Karpas-422 (cell line): ENCODE results near the gene CRY1. TPM values are rescaled to one million over a fixed set of nuclear protein-coding genes. Genes with fewer than 3 reads are reported as not detected.

Experiments
- DNase-seq: peaks from one replicate; pipeline ENCODE4 v3.0.0-alpha.2; 2015
- H2AFZ ChIP-seq: fragments of 200-600 bp; sonication (generic); 2 replicates; pipeline ENCODE4 v1.6.1; 2014; ENCODE audit warnings: antibody characterized with exemption, low read length, mixed read lengths
- H3K27ac ChIP-seq: fragments of 200-600 bp; sonication (generic); 2 replicates; pipeline ENCODE4 v1.5.1; 2014; ENCODE audit warnings: mild to moderate bottlenecking, low read length, moderate library complexity
- H3K27me3 ChIP-seq: fragments of 200-600 bp; sonication (generic); 2 replicates; pipeline ENCODE4 v1.6.1; 2014; ENCODE audit warnings: low read length, mixed read lengths
- H3K36me3 ChIP-seq: fragments of 200-600 bp; sonication (generic); 2 replicates; pipeline ENCODE4 v1.6.1; 2014; ENCODE audit warnings: low read length, mixed read lengths; ENCODE audit not compliant: insufficient read depth
- H3K4me1 ChIP-seq: fragments of 200-600 bp; sonication (generic); 2 replicates; pipeline ENCODE4 v1.6.1; 2014; ENCODE audit warnings: mild to moderate bottlenecking, low read length, mixed read lengths
- H3K4me2 ChIP-seq: fragments of 200-600 bp; sonication (generic); 2 replicates; pipeline ENCODE4 v1.6.1; 2014; ENCODE audit warnings: low read length, low read depth, mild to moderate bottlenecking; ENCODE audit not compliant: poor library complexity, severe bottlenecking
- H3K4me3 ChIP-seq: fragments of 200-600 bp; sonication (generic); 2 replicates; pipeline ENCODE4 v1.5.1; 2014; ENCODE audit warnings: mild to moderate bottlenecking, antibody characterized with exemption, low read length, mixed read lengths
- H3K79me2 ChIP-seq: fragments of 200-600 bp; sonication (generic); 2 replicates; pipeline ENCODE4 v1.6.1; 2014; ENCODE audit warnings: mild to moderate bottlenecking, low read length, mixed read lengths
- H3K9ac ChIP-seq: fragments of 200-600 bp; sonication (generic); 2 replicates; pipeline ENCODE4 v1.6.0; 2014; ENCODE audit warnings: low read length
- H3K9me2 ChIP-seq: fragments of 200-600 bp; sonication (generic), shearing (Covaris generic); replicated peaks from 2 replicates; pipeline ENCODE4 v1.6.0; 2014; ENCODE audit warnings: mild to moderate bottlenecking, low read length, moderate library complexity; ENCODE audit not compliant: insufficient read depth
- H3K9me3 ChIP-seq: fragments of 300-700, 200-600 bp; sonication (generic); 2 replicates; pipeline ENCODE4 v1.6.1; 2014; ENCODE audit warnings: low read length, mixed read lengths
- H4K20me1 ChIP-seq: fragments of 200-600 bp; sonication (generic); 2 replicates; pipeline ENCODE4 v1.6.1; 2014; ENCODE audit warnings: mild to moderate bottlenecking, antibody characterized with exemption, low read length, low read depth; ENCODE audit not compliant: insufficient read depth
- total RNA-seq: library from RNA; depleted of rRNA; stranded (reverse); fragments of >200 nt; shearing (Covaris generic); gene quantifications from 2 replicates; pipeline ENCODE4 v1.2.3, GENCODE V29; 2014; ENCODE audit warnings: low replicate concordance; rRNA removed

Gene CRY1
- not detected in 2 replicates for total RNA-seq

DNA sequence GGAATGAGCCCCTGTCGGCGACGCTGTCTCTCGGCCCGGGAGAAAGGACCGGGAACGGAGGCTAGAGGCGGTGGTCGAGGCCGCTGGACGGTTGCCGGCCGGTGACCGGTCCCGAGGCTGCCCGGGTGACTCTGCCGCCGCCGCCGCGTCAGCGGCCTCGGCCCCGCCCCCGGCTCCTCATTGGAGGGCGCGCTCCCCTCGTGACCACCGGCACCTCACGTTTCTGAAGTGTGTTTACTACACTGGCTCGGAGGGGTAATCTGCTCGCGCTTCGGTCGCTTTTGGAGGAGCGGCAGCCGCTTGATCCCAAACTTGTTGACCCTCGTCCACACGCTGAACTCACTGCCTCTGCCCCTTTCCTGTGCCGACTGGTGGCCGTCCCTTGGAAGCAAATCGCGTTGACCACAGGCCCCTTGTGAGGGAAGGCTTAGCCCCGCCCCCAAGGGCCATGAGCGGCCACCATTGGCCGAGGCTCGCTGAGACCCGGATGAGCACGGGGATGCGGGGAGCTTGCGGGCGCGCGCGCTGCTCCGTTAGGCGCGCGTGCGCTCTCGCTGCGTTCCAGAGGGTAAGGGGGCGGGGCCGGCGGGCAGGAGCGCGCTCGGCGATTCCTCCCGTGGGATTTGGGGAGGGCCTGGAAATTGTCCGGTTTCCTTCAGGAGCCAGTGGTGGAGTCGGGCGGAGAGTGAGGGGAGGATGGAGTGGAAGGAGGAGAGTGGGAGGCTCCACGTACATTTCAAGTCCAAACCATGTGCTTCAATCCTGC is at the start of gene CRY1:
Gene CRY1, minus strand, starts transcription at position 133 of the 766 bp plus-strand sequence. CDS start 588 bp downstream, outside the sequence.
- Histone ChIP-seq H3K36me3 (no peaks in the 10 kb centered on the region), H2AFZ (no peak within 1 kb of the TSS), H3K4me1 (no peaks in the 10 kb centered on the region), H3K9me3 (0 out of 2 replicates have a peak, but pooled peaks cover 3% of the 10 kb centered on the region), H3K27me3 (no peaks in the 10 kb centered on the region; the same call in 1 of the 2 replicates), H3K27ac (no peak within 1 kb of the TSS), H3K79me2 (no peaks in the 10 kb centered on the region), H3K9ac (no peak within 1 kb of the TSS), H3K4me2 (no peak within 1 kb of the TSS), H3K9me2 (no peaks in the 10 kb centered on the region; the same call in 1 of the 2 replicates), H3K4me3 (no peak within 1 kb of the TSS), H4K20me1 (no peaks in the 10 kb centered on the region)
- no peak for DNase-seq

DNA sequence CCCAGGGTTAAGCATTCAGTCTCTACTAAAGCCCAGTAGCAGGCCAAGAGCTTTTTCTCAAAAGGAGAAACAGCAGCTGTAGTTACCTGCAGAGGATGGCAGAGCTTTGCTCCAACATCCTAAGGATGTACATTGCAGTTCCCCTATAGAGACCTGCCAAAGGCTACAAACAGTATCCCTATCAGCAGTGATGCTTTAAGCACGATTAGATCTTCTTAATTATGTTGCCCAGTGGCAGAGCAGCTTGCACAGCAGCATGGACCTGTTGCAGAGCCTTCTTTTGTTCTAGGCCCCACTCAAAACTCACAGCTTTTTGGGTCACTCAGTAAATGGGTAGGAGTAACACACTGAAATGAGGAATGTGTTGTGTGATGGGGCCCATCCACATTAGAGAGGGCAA is 46.4 kb upstream of the CRY1 start:
- H3K4me2 ChIP-seq, result no peak overlapping the region
- no peaks in the 10 kb centered on the region for H3K36me3 ChIP-seq
- H3K4me3 ChIP-seq, result no peak overlapping the region
- no peaks in the 10 kb centered on the region for H3K4me1 ChIP-seq
- no peaks in the 10 kb centered on the region for H3K9me2 ChIP-seq
- H3K27me3 ChIP-seq, result no peaks in the 10 kb centered on the region
- no peak overlapping the region for H2AFZ ChIP-seq
- no peak overlapping the region for H3K27ac ChIP-seq
- no peak for DNase-seq
- no peak overlapping the region for H3K9ac ChIP-seq
- H3K9me3 ChIP-seq, result no peaks in the 10 kb centered on the region
- no peaks in the 10 kb centered on the region for H4K20me1 ChIP-seq
- no peaks in the 10 kb centered on the region for H3K79me2 ChIP-seq

DNA sequence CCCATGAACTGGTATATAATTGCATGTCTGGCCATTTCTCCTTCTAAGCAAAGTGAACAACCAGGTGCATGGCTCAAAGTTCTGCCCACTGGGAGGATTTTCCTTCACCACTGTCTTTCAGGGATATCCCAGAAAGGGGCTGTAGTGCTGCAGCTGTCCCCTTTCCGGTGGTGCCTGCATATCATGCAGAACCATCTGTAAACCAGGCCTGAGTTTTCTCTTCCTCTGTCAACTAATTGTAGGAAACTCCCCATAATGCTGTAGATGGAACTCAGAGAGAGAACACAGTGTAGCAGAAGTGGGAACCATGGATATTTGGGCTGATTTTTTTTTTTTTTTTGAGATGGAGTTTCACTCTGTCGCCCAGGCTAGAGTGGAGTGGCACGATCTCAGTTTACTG is 45.6 kb upstream of the CRY1 start:
- Histone ChIP-seq H3K27ac (no peak overlapping the region), H3K36me3 (no peaks in the 10 kb centered on the region), H2AFZ (no peak overlapping the region), H3K4me2 (no peak overlapping the region), H3K4me3 (no peak overlapping the region), H3K79me2 (no peaks in the 10 kb centered on the region), H3K9ac (no peak overlapping the region), H3K9me3 (no peaks in the 10 kb centered on the region), H3K4me1 (no peaks in the 10 kb centered on the region), H3K27me3 (no peaks in the 10 kb centered on the region), H4K20me1 (no peaks in the 10 kb centered on the region), H3K9me2 (no peaks in the 10 kb centered on the region)
- no peak for DNase-seq

DNA sequence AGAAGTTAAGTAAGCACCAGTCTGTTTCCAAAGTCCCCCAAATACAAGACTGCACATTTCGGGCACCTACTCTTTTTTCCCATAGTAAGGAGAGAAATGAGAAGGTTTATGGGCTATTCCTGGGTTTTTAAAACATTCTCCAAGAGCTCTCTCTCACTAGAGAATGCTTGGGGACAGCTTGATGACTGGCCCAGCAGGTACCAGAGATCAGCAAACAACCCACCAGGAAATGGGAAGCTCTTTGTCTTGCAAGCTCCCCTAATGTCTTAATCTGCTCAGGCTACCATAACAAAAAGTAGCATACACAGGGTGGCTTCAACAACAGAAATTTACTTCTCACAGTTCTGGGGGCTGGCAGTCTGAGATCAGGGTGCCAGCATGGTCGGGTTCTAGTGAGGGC is 41.8 kb upstream of the CRY1 start:
- H3K9me2 ChIP-seq, result no peaks in the 10 kb centered on the region
- no peaks in the 10 kb centered on the region for H3K36me3 ChIP-seq
- H4K20me1 ChIP-seq, result no peaks in the 10 kb centered on the region
- H3K4me2 ChIP-seq, result no peak overlapping the region
- no peak overlapping the region for H3K9ac ChIP-seq
- no peaks in the 10 kb centered on the region for H3K27me3 ChIP-seq
- H3K27ac ChIP-seq, result no peak overlapping the region
- no peak overlapping the region for H3K4me3 ChIP-seq
- DNase-seq, result no peak
- H2AFZ ChIP-seq, result no peak overlapping the region
- no peaks in the 10 kb centered on the region for H3K9me3 ChIP-seq
- no peaks in the 10 kb centered on the region for H3K4me1 ChIP-seq
- no peaks in the 10 kb centered on the region for H3K79me2 ChIP-seq

DNA sequence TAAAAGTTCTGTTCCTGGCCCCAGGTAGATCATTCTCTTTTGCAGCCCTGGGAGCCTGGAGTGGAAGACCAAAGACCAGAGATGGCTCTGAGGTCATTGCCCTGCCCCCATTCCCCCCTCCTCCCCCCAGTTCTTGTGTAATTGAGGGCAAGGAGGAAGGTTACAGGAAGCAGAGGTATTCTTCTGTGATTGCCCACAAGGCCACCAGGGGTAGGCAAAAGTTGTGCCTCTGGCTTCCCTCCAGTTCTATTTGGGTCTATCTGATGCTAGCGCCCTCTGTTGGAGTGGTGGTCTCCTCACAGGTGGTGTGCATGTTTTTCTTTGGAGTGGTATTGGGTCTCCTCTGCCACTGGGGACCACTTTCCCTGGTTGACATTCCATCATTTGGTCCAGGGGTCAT is 41.2 kb upstream of the CRY1 start:
- peak; percentile 76 for DNase-seq

DNA sequence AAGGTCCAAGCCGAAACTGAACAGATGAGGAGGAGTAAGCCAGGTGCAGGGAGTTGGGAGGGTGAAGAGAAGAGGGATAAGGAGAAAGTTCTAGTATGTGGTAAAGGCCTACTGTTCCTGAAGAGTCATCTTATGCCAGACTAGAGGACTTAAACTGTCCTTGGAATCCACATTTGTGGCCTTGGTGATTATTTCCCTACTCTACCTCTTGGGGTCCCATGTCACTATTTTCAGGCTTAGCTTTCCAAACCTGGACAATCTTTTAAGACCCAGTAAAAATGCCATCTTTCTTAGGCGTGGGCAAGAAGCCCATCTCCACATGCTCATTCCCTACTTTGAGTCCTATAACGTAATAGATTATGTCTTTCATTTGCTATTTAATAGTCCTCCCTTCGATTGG is 40.1 kb upstream of the CRY1 start:
- H2AFZ ChIP-seq, result no peak overlapping the region
- H3K4me2 ChIP-seq, result no peak overlapping the region

More for the DNA sequence above, 41.2 kb upstream of the CRY1 start:
- Histone ChIP-seq H4K20me1 (no peaks in the 10 kb centered on the region), H3K9me2 (no peaks in the 10 kb centered on the region), H3K79me2 (no peaks in the 10 kb centered on the region), H3K4me3 (no peak overlapping the region), H3K4me1 (no peaks in the 10 kb centered on the region), H3K9ac (no peak overlapping the region), H2AFZ (no peak overlapping the region), H3K27me3 (no peaks in the 10 kb centered on the region), H3K9me3 (no peaks in the 10 kb centered on the region), H3K4me2 (no peak overlapping the region), H3K27ac (no peak overlapping the region), H3K36me3 (no peaks in the 10 kb centered on the region)

DNA sequence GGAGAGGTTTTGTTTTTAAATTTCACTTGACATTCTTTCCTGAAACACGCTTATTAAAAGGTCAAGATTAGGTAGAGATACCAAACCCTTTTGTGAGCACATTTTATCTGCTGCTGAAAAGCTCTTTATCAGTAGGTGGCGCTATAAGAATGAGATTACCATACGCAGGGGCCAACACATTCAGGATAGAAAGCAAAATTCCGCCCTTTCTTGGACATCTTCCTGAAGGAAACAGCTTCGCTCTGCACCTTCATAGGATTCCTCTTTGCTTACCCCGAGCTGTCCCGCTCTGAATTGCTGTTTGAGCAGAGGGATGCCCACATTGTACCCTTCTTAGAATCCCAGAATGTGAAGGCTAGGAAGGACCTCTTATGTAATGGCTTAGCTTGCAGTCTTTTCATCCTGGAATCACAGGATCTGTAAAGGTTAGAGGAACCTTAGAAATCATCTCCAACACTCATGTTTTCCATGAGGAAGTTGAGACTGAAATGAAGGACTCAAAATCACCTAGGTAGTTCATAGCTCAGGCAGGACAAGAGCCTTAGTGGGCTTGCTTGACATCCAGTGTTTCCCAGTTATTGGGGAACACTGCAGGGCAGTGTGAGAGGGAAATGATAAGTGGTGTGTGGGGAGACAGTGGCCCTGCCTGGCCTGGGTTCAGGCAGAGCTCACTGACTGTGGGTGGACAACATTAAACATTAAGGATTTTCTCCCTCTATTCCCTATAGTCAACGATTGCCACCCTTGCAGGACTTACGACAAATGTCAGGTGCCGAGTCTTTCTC is 38.7 kb upstream of the CRY1 start:
- H2AFZ ChIP-seq, result no peak overlapping the region
- H3K4me3 ChIP-seq, result no peak overlapping the region
- no peaks in the 10 kb centered on the region for H3K4me1 ChIP-seq
- H4K20me1 ChIP-seq, result no peaks in the 10 kb centered on the region
- no peaks in the 10 kb centered on the region for H3K9me2 ChIP-seq
- H3K9me3 ChIP-seq, result no peaks in the 10 kb centered on the region
- no peaks in the 10 kb centered on the region for H3K27me3 ChIP-seq
- H3K27ac ChIP-seq, result no peak overlapping the region
- DNase-seq, result peak; percentile 74
- no peaks in the 10 kb centered on the region for H3K79me2 ChIP-seq
- no peaks in the 10 kb centered on the region for H3K36me3 ChIP-seq
- H3K4me2 ChIP-seq, result no peak overlapping the region
- H3K9ac ChIP-seq, result no peak overlapping the region

More for the DNA sequence above, 40.1 kb upstream of the CRY1 start:
- Histone ChIP-seq H3K27ac (no peak overlapping the region), H3K27me3 (no peaks in the 10 kb centered on the region), H3K79me2 (no peaks in the 10 kb centered on the region), H4K20me1 (no peaks in the 10 kb centered on the region), H3K4me1 (no peaks in the 10 kb centered on the region), H3K36me3 (no peaks in the 10 kb centered on the region), H3K9me2 (no peaks in the 10 kb centered on the region), H3K9ac (no peak overlapping the region), H3K4me3 (no peak overlapping the region), H3K9me3 (no peaks in the 10 kb centered on the region)
- no peak for DNase-seq

DNA sequence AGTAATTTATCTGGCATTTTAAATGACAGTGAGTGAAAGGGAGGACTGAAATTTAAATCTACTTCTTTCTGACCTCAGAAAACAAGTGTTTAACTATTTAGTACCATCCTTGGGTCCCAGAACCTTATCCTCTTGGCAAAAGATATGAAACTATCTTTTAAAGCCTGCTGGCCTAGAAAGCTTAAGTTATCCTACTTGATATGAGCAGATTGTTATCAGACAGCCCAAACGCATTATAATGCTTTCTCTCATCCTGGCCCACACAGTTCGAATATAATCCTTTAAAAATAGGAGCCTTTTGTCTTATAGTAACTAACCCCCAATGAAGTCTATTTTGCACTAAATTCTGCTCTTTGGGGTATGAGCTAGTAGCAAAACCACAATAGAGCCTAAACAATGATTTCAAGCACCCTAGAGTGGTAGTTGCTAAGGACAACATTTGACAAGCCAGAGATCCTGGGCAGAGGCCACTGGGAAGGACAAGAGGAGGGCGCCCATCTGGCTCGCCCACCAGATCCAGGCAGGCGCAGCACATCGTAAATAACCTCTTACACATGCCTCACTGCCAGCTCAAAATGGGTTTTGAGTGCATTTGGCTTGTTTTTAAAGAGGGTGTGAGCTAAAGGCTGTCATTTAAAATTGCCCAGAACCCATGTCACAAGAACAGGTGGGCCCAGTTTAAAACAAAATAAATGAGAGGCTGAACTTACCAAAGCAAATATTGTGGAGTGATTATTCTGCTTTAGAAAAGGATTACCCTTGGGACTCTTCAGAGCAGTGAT is 37.7 kb upstream of the CRY1 start:
- H3K9me3 ChIP-seq, result no peaks in the 10 kb centered on the region
- DNase-seq, result no peak
- H3K9me2 ChIP-seq, result no peaks in the 10 kb centered on the region
- H4K20me1 ChIP-seq, result no peaks in the 10 kb centered on the region
- H3K27me3 ChIP-seq, result no peaks in the 10 kb centered on the region
- no peaks in the 10 kb centered on the region for H3K36me3 ChIP-seq
- no peak overlapping the region for H3K4me2 ChIP-seq
- H3K4me1 ChIP-seq, result no peaks in the 10 kb centered on the region
- no peak overlapping the region for H3K9ac ChIP-seq
- no peak overlapping the region for H3K27ac ChIP-seq
- no peak overlapping the region for H2AFZ ChIP-seq
- H3K4me3 ChIP-seq, result no peak overlapping the region
- no peaks in the 10 kb centered on the region for H3K79me2 ChIP-seq
